ENCODE results near the gene OSBPL10.

OSBPL10 gene

DNA sequence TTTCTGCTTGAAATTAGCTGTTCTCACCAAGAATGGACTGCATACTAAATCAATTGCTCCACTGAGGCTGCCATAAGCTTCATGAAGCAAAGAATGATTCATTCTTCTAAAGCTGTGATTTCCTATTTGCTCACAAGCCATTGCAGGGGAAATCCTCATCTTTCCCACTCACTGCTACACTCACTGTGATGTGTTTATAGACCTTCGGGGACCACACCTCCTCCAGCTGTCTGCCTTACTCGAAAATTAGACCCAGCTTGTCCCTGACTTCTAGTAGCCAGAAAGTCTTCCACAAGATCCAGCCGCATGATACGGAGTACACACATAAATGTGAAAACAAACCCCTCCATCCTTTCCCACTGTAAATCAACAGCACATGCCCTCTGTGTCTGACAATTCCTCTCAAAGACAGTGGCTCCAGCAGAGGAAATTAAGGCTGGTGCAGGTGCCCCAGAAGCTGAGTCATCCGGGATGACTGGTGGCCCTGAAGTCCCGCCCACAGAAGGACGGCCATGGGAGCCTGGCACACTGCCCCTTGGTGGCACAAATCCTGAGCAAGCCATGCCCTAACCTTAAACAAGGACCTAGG, 276.4 kb downstream of the OSBPL10 start:
- peak overlapping the region; percentile 56 for H3K27ac ChIP-seq
- no peak for TF ChIP-seq ZFX (IDR thresholded peaks at IDR 0.05; ENCODE audit: borderline replicate concordance)
- TF ChIP-seq, protein P1, sequence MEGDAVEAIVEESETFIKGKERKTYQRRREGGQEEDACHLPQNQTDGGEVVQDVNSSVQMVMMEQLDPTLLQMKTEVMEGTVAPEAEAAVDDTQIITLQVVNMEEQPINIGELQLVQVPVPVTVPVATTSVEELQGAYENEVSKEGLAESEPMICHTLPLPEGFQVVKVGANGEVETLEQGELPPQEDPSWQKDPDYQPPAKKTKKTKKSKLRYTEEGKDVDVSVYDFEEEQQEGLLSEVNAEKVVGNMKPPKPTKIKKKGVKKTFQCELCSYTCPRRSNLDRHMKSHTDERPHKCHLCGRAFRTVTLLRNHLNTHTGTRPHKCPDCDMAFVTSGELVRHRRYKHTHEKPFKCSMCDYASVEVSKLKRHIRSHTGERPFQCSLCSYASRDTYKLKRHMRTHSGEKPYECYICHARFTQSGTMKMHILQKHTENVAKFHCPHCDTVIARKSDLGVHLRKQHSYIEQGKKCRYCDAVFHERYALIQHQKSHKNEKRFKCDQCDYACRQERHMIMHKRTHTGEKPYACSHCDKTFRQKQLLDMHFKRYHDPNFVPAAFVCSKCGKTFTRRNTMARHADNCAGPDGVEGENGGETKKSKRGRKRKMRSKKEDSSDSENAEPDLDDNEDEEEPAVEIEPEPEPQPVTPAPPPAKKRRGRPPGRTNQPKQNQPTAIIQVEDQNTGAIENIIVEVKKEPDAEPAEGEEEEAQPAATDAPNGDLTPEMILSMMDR (IDR thresholded peaks at IDR 0.05), result peak; percentile 7; the same call in 1 of the 2 replicates

DNA sequence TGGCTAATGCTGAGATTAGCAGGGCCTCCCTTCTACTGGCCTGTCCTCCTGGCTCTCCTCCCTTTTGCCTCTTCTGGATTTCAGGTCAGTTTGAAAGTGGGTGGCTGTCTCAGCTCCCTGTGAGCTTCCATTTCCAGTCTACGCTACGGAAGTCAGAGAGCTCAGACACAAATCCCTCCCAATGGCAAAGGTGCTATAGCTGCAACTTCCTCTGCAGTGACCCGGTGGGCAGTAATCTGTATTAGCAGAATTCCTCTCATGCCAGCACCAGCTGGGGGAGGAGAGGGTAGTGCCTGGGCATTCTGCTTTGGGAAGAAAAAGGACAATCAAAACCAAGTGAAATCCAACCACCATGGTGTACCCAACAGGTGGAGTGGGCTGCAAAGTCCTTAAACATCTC, 276.9 kb downstream of the OSBPL10 start:
- H3K27ac ChIP-seq, result peak overlapping the region; percentile 56
- no peak for TF ChIP-seq ZFX (IDR thresholded peaks at IDR 0.05; ENCODE audit: borderline replicate concordance)
- TF ChIP-seq, protein P1 (IDR thresholded peaks at IDR 0.05), result no peak

DNA sequence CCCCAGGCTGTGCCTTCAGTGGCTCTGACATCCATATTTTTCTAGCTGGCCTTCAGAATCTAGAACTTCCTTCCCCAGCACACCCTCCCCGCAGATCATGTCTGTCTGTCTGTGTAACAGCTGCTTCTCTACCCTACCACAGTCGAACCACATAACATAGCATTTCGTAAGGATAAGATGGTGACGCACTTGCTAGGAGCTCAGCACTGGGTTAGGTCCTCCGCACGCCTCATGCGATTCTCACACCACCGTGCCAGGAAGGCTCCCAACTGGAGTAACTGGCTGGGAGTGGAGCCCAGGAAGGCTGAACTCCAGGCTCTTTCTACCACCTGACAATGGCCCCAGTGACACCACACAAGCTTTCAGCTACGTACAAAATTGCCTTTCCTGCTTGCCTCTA, 279.8 kb downstream of the OSBPL10 start:
- H3K27ac ChIP-seq, result no peak overlapping the region
- no peak for TF ChIP-seq ZFX (IDR thresholded peaks at IDR 0.05; ENCODE audit: borderline replicate concordance)
- TF ChIP-seq, protein P1 (IDR thresholded peaks at IDR 0.05), result no peak

DNA sequence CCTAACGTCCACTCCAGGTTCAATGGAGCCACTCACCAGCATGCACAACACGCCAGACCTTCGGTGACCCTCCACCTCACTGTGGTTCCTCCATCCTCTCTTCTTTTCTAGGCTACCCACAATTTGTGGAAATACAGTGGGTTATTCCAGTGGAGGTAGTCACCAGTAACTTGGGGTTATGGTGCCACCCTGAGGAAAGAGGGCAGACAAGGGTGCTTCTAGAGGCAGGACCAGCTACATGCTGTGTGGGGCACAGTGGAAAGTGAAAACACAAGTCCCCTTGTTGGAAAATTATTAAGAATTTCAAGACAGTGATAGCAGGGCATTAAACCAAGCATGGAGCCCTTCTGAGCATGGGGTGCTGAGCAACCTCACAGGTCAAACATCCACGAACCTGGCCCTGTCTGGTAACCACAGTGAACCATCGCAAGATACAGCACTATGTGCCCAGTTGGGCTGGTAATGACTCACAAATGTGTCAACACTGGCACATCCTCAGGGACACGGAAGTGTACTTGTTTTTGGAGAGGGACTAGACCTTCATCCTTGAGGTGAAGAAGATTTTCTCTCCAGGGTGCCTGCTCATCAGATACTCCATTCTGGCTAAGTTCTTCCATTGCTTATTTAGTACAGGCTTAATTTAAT, 281.6 kb downstream of the OSBPL10 start:
- no peak overlapping the region for H3K27ac ChIP-seq
- TF ChIP-seq, protein P1 (IDR thresholded peaks at IDR 0.05), result no peak
- TF ChIP-seq ZFX (IDR thresholded peaks at IDR 0.05; ENCODE audit: borderline replicate concordance), result no peak

DNA sequence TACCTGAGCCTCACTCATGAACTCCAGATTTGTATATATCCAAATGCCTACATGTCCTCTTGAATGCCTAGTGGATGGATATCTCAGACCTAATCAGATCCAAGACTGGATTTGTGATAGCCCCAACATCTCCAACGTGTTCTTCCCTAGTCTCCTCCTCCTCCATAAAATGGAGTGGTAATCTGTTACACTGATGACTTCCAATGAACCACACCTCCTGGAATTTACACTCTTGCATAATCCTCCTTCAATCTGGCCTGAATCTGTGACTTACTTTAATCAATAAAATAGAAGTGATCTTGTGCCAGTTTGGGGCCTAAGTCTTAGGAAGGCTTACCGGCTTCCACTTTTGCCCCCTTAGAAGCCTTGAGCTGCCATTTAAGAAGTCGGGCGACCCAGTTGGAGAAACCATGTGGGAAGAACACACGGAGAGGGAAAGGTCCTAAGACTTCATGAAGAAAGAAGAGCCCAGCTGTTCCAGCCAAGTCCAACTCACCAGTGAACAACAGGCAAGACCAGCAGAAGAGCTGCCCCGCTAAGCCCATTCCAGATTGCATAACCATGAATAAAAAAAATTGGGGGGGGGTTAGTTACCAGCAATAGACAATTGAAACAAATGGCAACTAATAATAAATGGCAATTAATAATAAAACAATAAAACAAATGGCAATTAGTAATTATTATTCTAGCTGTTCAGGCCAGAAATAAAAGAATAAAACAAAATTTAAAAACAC, 284.1 kb downstream of the OSBPL10 start:
- no peak for TF ChIP-seq ZFX (IDR thresholded peaks at IDR 0.05; ENCODE audit: borderline replicate concordance)
- TF ChIP-seq, protein P1 (IDR thresholded peaks at IDR 0.05), result no peak
- no peak overlapping the region for H3K27ac ChIP-seq

DNA sequence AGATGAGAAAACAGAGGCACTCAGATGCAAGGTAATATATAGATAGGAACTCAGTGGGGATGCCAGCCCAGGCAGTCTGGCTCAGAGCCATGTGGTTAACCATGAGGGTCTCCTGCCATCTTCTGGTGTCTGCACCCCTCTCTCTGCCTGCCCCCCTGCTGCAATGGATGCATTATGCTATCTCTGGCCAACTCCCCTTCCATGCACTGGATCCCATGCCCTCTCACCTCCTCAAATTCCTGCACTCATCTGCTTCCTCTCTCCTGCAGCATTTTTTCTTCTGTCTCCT, 285.1 kb downstream of the OSBPL10 start:
- TF ChIP-seq ZFX (IDR thresholded peaks at IDR 0.05; ENCODE audit: borderline replicate concordance), result no peak
- TF ChIP-seq, protein P1 (IDR thresholded peaks at IDR 0.05), result no peak
- no peak overlapping the region for H3K27ac ChIP-seq
